Jurkat, Clone E6-1 (cell line): ENCODE results near the gene CDC37L1.

Source experiments
- DNase-seq: peaks from one replicate; pipeline ENCODE4 v3.0.0-alpha.2; 2011; ENCODE audit warnings: low read depth, low spot score
- H3K4me3 ChIP-seq: 2 replicates; pipeline ENCODE4 v1.5.1; 2011; ENCODE audit warnings: mild to moderate bottlenecking, low read length, control low read depth, moderate library complexity

The CDC37L1 gene

GRCh38 chr9:4666042-4666699 lies 13.2 kb upstream of the CDC37L1 start, which contains the start of gene SPATA6L:
Gene SPATA6L (minus strand): TSS chr9:4666480. CDS start chr9:4666250, 230 bp downstream.
- DNase-seq: no peak
- H3K4me3 ChIP-seq: no peak within 1 kb of the TSS

- peak; percentile 51 for DNase-seq
Observed at GRCh38 chr9:4667681-4668080, 11.7 kb upstream of the CDC37L1 start.

GRCh38 chr9:4668604-4669003 lies 10.8 kb upstream of the CDC37L1 start:
- DNase-seq: no peak

More at GRCh38 chr9:4667681-4668080, 11.7 kb upstream of the CDC37L1 start:
- H3K4me3 ChIP-seq: no peak overlapping the region

GRCh38 chr9:4669890-4670289 lies 9.5 kb upstream of the CDC37L1 start:
- no peak overlapping the region for H3K4me3 ChIP-seq
- DNase-seq: no peak

More at GRCh38 chr9:4668604-4669003, 10.8 kb upstream of the CDC37L1 start:
- H3K4me3 ChIP-seq: no peak overlapping the region

- no peak for DNase-seq
- no peak overlapping the region for H3K4me3 ChIP-seq
Observed at GRCh38 chr9:4670591-4670990, 8.8 kb upstream of the CDC37L1 start.

- no peak for DNase-seq
- no peak overlapping the region for H3K4me3 ChIP-seq
Observed at GRCh38 chr9:4671737-4672136, 7.6 kb upstream of the CDC37L1 start.

- H3K4me3 ChIP-seq: no peak overlapping the region
- DNase-seq: no peak
Observed at GRCh38 chr9:4674783-4675182, 4.6 kb upstream of the CDC37L1 start.

GRCh38 chr9:4677392-4677791 lies 2.0 kb upstream of the CDC37L1 start:
- DNase-seq: no peak
- no peak overlapping the region for H3K4me3 ChIP-seq

- DNase-seq: peak; percentile 46
- H3K4me3 ChIP-seq: peak overlapping the region; percentile 86
Observed at GRCh38 chr9:4678679-4679267, 596 bp upstream of the CDC37L1 start.

- no peak for DNase-seq
- H3K4me3 ChIP-seq: peak overlapping the region; percentile 86
Observed at GRCh38 chr9:4680173-4680525, 780 bp downstream of the CDC37L1 start.

- DNase-seq: no peak
- H3K4me3 ChIP-seq: peak overlapping the region; percentile 86
Observed at GRCh38 chr9:4680750-4681149, 1.4 kb downstream of the CDC37L1 start.

GRCh38 chr9:4684820-4685219 lies 5.5 kb downstream of the CDC37L1 start:
- no peak for DNase-seq
- H3K4me3 ChIP-seq: no peak overlapping the region

- DNase-seq: no peak
- H3K4me3 ChIP-seq: no peak overlapping the region
Observed at GRCh38 chr9:4686112-4686511, 6.7 kb downstream of the CDC37L1 start.

GRCh38 chr9:4686584-4686983 lies 7.2 kb downstream of the CDC37L1 start:
- no peak for DNase-seq
- no peak overlapping the region for H3K4me3 ChIP-seq

GRCh38 chr9:4689021-4689420 lies 9.7 kb downstream of the CDC37L1 start:
- no peak for DNase-seq

GRCh38 chr9:4689687-4690104 lies 10.3 kb downstream of the CDC37L1 start:
- H3K4me3 ChIP-seq: no peak overlapping the region
- DNase-seq: no peak

More at GRCh38 chr9:4689021-4689420, 9.7 kb downstream of the CDC37L1 start:
- no peak overlapping the region for H3K4me3 ChIP-seq

- H3K4me3 ChIP-seq: no peak overlapping the region
Observed at GRCh38 chr9:4690144-4690543, 10.8 kb downstream of the CDC37L1 start.

GRCh38 chr9:4691795-4692194 lies 12.4 kb downstream of the CDC37L1 start:
- DNase-seq: no peak
- no peak overlapping the region for H3K4me3 ChIP-seq

More at GRCh38 chr9:4690144-4690543, 10.8 kb downstream of the CDC37L1 start:
- DNase-seq: no peak

- DNase-seq: no peak
- no peak overlapping the region for H3K4me3 ChIP-seq
Observed at GRCh38 chr9:4700091-4700490, 20.7 kb downstream of the CDC37L1 start.

GRCh38 chr9:4700932-4701331 lies 21.6 kb downstream of the CDC37L1 start:
- no peak overlapping the region for H3K4me3 ChIP-seq
- no peak for DNase-seq

GRCh38 chr9:4701526-4701925 lies 22.2 kb downstream of the CDC37L1 start:
- DNase-seq: no peak
- no peak overlapping the region for H3K4me3 ChIP-seq
